NOMO-1 treated with DMSO at 0.1 percent for 48 hours (cell line): Measurements from ENCODE around the gene FGD1.

Experiments
- DNase-seq: peaks from one replicate; lab custom pipeline; 2025; ENCODE audit not compliant: unreplicated experiment; lab: John Stamatoyannopoulos, UW

Gene FGD1

DNA sequence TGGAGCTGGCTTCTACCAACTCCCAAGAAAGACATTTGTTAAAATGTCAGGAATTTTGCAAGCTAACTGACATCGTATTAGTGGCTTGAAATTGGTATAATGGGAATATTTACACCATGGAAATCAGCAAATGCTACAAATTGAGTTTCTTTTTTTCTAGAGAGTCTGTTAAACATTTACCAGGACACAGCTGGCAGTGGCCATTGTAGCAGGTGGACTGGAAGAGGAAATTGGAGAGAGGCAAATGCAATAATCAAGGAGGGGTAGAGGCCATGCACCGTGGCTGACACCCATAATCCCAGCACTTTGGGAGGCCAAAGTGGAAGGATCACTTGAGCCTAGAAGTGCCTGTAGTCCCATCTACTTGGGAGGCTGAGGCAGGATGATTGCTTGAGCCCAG is 88.8 kb downstream of the FGD1 start:
- no peak for DNase-seq

DNA sequence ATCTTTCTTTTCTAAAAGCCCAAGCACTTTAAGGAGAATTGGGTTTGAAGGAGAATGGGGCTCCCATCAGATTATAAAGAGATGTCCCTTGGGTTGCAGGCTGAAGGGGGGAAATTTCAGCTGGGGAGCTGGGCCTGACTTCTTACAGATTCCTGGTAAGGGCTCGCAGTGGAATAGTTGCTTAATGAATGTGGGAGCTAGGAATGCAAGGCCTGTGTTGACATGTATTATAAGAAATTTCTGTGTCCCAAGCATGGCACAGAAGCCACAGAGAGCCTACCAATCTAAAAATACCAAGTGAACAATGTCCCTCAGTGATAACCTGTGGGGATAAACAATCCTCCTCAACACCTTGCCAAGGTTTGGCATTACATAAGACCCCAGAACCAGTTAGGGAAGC is 98.9 kb downstream of the FGD1 start:
- DNase-seq = no peak
